Neural cell (in vitro differentiated cells): Measurements from ENCODE around the gene STAT4.

ENCODE experiments used
- EZH2 ChIP-seq: fragments of 200-600, 300-800 bp; shearing (Covaris generic), sonication (generic); IDR thresholded peaks from 2 replicates; pipeline ENCODE4 v1.6.1; 2014; ENCODE audit warnings: antibody characterized with exemption, low read length, borderline replicate concordance, mild to moderate bottlenecking; ENCODE audit not compliant: insufficient read depth, poor library complexity, severe bottlenecking
- TF ChIP-seq, protein P1 (sequence below): fragments of 450-650 bp; IDR thresholded peaks from 2 replicates; pipeline ENCODE4 v1.5.1; 2014; ENCODE audit warnings: antibody characterized with exemption, mild to moderate bottlenecking, moderate library complexity; ENCODE audit not compliant: poor library complexity, severe bottlenecking

DNA sequence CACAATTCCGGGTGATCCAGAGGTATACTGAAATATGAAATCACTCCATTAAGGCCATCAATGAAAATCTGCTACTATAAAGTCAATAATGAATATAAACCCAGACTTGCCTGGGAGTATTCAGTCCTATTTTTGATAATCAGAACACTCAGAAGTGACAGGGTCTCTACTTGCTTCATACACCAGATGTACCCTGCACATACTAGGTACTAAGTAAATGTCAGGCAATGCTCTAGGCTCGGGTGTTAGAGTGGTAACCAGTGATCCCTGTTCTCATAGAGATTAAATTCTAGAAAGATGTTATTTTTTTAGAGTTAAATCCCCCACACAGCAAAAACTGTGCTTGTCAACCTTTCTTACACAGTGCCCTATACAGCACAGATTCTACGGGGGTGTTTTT is 149.2 kb downstream of the STAT4 start:
- TF ChIP-seq, protein P1, sequence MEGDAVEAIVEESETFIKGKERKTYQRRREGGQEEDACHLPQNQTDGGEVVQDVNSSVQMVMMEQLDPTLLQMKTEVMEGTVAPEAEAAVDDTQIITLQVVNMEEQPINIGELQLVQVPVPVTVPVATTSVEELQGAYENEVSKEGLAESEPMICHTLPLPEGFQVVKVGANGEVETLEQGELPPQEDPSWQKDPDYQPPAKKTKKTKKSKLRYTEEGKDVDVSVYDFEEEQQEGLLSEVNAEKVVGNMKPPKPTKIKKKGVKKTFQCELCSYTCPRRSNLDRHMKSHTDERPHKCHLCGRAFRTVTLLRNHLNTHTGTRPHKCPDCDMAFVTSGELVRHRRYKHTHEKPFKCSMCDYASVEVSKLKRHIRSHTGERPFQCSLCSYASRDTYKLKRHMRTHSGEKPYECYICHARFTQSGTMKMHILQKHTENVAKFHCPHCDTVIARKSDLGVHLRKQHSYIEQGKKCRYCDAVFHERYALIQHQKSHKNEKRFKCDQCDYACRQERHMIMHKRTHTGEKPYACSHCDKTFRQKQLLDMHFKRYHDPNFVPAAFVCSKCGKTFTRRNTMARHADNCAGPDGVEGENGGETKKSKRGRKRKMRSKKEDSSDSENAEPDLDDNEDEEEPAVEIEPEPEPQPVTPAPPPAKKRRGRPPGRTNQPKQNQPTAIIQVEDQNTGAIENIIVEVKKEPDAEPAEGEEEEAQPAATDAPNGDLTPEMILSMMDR = no peak
- TF ChIP-seq EZH2 = no peak
